Vagina (tissue), 2 donors: ENCODE measurements around the gene DPF3.

Experiments
- CTCF ChIP-seq, 3 experiments: fragments of 450-650 bp in 2 of 3; fragments of 200-600 bp in 1 of 3; sonication (generic) in 1 of 3; IDR thresholded peaks; one replicate each; pipeline ENCODE4 v1.5.1; 2017 to 2019; ENCODE audit warnings: antibody characterized with exemption in 3 of 3, mild to moderate bottlenecking in 2 of 3, moderate library complexity in 2 of 3
- POLR2A ChIP-seq, 2 donors: fragments of 450-650 bp; IDR thresholded peaks; one replicate each; pipeline ENCODE4 v1.6.1; 2017; ENCODE audit warnings: antibody characterized with exemption in 2 of 2, mild to moderate bottlenecking in 2 of 2, moderate library complexity in 2 of 2

GRCh38 chr14:72644038-72644437 is 249.9 kb downstream of the DPF3 start:
- TF ChIP-seq POLR2A (IDR thresholded peaks at IDR 0.05) (no peak), CTCF (IDR thresholded peaks at IDR 0.05) (no peak)
